Activated CD8-positive, alpha-beta memory T cell treated with anti-CD3 and anti-CD28 coated beads for 1 hour (primary cell): ENCODE measurements around the gene ANKS1B.
"Not testable (repeated sequence)": the region's sequence is repeated elsewhere in the genome, so short reads cannot be mapped to it uniquely, and the experiment has no call there.

Experiments used
- DNase-seq, 2 donors: peaks; one replicate each; pipeline ENCODE4 v3.0.0-alpha.2; 2020; ENCODE audit warnings: low read depth in 1 of 2; ENCODE audit errors: extremely low read depth in 1 of 2

ANKS1B gene

GRCh38 chr12:99709116-99709515 lies 275.6 kb downstream of the ANKS1B start:
- DNase-seq: no peak

GRCh38 chr12:99707883-99708282 lies 276.9 kb downstream of the ANKS1B start:
- DNase-seq: no peak

- no peak for DNase-seq
Measured at GRCh38 chr12:99706736-99707473, 277.8 kb downstream of the ANKS1B start.

GRCh38 chr12:99704458-99704857 lies 280.3 kb downstream of the ANKS1B start:
- no peak for DNase-seq

DNA sequence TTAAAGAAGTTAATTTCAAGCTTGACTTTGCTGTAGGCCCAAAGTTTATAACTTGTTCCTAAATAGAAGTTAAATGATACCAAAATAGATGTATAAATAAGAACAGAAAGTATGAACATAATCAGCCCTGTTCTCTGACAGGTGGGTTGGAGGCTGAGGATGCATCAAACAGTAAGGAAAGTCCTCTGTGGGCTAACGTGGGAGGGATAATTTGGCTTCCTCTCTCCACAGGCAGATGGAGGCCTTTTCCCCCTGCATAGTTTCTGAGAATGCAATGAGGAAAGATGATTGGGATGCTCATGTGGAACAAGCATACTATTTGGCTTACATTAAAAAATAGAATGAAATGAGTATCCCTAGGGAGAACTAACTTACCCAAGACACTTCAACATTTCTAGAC lies 280.7 kb downstream of the ANKS1B start:
- DNase-seq: no peak

GRCh38 chr12:99700032-99700431 lies 284.7 kb downstream of the ANKS1B start:
- DNase-seq: no peak

DNA sequence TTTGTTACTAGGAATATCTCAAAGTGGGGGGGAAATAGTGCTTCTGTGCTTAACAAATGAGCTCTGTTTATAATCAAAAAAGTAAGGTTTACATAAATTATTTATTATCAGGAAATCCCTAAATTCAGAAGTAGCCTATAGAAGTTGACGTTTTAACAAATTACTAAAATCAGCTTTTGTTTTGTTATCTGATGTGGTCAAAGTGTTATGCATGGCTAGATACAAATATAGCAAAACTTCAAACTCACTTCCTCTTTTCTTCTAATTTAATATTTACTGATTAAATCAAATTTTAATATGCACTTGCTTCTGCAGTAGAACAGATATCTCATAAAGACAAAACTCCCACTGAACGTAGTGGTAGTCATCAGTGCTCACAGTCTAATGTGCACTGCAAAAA lies 289.7 kb downstream of the ANKS1B start:
- DNase-seq: no peak

DNA sequence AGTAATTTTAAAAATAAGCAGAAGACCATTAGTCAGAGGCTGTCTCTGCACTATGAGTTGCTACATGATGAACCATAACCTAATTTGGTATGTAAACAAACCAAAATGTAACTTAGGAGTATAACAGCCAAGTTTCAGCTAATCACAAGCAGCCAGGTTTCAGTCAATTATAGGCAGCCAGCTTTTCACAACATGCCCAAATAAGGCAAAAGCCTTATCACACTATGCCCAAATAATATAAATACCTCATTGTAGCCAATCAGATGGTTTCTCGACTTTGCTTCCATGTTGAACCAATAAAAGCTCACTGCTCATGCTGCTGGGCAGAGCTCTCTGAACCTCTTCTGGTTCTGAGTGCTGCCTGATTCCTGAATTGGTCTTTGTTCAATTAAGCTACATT lies 298.6 kb downstream of the ANKS1B start:
- no peak for DNase-seq

DNA sequence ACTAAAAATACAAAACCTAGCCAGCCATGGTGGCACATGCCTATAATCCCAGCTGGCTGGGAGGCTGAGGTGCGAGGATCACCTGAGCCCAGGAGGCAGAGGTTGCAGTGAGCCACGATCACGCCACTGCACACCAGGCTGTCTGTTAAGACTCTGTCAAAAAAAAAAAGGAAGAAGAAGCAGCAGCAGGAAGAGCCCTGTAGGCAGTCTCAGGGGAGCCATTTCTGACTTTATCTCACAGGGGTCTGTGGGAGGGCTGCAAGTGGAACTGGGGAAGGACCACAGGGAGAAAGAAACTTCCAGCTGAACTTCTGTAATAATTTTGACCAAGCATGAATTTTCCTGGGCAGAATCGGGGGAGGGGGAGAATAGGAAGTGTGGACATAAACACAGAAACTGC lies 304.5 kb downstream of the ANKS1B start:
- DNase-seq: no peak

DNA sequence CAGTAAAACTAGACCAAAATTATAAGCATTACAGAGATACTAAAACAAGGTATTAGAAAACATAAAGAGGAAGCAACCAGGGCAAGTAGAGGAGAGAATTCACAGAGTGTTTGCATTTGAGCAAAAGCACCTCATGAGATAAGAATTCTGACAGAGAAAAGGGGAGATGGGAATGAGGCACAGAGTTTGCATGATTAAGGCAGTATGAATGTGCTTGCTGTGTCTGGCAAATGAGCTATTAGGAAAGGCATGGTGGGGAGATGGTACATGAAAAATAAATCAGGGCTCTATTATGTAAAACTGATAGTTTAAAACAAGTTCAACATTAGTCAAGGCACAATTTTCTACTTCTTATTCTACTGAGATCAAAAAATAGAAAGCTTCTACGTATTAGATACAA lies 314.1 kb downstream of the ANKS1B start:
- DNase-seq: no peak

DNA sequence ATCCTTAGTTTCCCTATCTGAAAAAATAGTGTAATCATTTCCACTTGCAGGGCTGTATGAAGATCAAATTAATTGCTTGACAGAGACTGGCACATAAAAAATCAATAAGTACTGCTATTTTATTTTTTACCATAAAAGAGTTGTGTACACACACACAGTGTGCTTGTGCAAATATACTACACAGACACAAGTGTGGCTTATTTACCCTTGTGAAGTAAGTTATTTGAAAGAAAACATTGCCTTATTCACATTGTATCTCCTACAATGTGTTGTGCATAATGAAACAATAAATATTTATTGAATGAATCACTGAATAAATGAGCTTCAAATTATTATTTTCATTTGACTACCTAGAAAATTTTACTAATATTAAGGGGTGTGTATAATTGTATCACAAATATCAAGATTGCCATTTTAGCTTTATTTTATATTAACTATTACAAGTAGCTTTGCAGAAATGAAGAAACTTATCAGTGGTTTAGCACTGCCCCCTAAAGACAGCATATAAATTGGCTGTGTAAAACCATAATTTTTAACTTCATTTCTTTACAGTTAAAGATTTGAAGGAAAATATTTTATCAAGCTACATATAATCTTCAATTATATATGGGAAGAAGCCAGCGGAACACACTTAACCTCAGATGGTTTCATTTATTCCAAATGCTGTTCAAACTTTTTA lies 325.9 kb downstream of the ANKS1B start:
- no peak for DNase-seq

- DNase-seq: no peak
Measured at GRCh38 chr12:99649551-99649950, 335.2 kb downstream of the ANKS1B start.

DNA sequence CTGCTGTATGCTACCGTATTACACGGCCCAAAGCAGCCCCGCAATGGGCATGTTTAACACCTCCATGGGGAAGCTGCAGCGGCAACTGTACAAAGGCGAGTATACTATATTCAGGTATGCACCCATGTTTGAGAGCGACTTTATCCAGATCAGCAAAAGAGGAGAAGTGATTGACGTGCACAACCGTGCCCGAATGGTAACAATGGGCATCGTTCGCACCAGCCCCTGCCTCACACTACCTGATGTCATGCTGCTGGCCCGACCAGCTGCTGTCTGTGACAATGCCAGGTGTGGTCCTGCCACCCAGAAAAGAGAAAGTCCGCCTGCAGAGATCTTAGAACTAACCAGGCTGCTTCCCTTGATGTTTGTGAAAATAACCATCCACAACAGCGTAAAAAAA lies 336.6 kb downstream of the ANKS1B start:
- DNase-seq: no peak

- no peak for DNase-seq
Measured at GRCh38 chr12:99647453-99647852, 337.3 kb downstream of the ANKS1B start, which contains the start of gene GARIN6. TSS of gene GARIN6 (plus strand) at chr12:99647753. CDS start at chr12:99648175, 422 bp downstream.

DNA sequence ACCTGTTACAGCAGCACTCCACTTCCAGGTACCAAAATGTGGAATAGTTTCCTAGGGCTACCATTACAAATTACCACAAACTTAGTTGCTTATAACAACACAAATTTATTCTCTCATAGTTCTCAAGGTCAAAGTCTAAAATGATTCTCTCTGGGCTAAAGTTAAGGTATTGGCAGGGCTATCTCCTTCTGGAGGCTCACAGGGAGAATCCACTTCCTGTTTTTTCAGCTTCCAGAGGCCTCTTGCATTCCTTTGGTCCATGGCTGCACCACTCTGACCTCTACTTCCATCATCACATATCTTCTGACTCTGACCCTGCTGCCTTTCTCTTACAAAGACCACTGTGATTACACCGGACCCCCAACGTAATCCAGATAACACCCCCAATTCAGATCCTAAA lies 340.1 kb downstream of the ANKS1B start:
- DNase-seq: no peak

GRCh38 chr12:99627459-99627858 lies 357.3 kb downstream of the ANKS1B start:
- DNase-seq: no peak

GRCh38 chr12:99624591-99624990 lies 360.1 kb downstream of the ANKS1B start:
- not testable (repeated sequence) for DNase-seq

DNA sequence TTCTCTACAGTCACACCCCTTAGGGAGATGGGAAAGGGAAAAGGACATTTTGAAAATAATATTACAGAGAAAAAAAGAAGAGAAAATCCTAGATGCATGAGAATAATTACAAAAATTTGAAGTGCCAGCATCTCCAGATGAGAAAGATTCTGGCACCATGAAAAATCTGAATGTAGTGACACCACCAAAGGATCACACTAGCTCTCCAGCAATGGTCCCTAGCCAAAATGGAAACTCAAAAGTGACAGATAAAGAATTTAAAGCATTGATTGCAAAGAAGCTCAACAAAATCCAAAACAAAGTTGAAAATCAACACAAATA lies 364.6 kb downstream of the ANKS1B start:
- DNase-seq: no peak

GRCh38 chr12:99619389-99620158 lies 365.2 kb downstream of the ANKS1B start:
- no peak for DNase-seq

- DNase-seq: no peak
Measured at GRCh38 chr12:99618657-99619056, 366.1 kb downstream of the ANKS1B start.

- no peak for DNase-seq
Measured at GRCh38 chr12:99611599-99611998, 373.1 kb downstream of the ANKS1B start.

GRCh38 chr12:99611117-99611516 lies 373.6 kb downstream of the ANKS1B start:
- DNase-seq: no peak
